HepG2 (cell line): ENCODE measurements around the gene FAM228B.

Source experiments
- MIER3 ChIP-seq: IDR thresholded peaks from 2 replicates; pipeline ENCODE4 v1.6.1; 2016; ENCODE audit warnings: missing compliant biosample characterization, borderline replicate concordance
- POLR2A ChIP-seq, 2 experiments: IDR thresholded peaks; 2 replicates each; pipeline ENCODE4 v1.6.1; 2011; ENCODE audit warnings: low read depth in 2 of 2, low read length in 2 of 2, mild to moderate bottlenecking in 1 of 2, moderate library complexity in 1 of 2; ENCODE audit not compliant: insufficient read depth in 1 of 2
- ZNF121 ChIP-seq: sonication (generic); formaldehyde crosslinking; IDR thresholded peaks from 2 replicates; pipeline ENCODE4 v1.5.0; 2020; ENCODE audit warnings: mild to moderate bottlenecking, missing genetic modification reagents
- ZNF572 ChIP-seq: sonication (generic); formaldehyde crosslinking; IDR thresholded peaks from 2 replicates; pipeline ENCODE4 v1.5.1; 2020; ENCODE audit warnings: mild to moderate bottlenecking, missing genetic modification reagents
- TF ChIP-seq, protein P1 (sequence below): IDR thresholded peaks from 2 replicates; pipeline ENCODE4 v1.6.1; 2012; ENCODE audit warnings: inconsistent platforms

DNA sequence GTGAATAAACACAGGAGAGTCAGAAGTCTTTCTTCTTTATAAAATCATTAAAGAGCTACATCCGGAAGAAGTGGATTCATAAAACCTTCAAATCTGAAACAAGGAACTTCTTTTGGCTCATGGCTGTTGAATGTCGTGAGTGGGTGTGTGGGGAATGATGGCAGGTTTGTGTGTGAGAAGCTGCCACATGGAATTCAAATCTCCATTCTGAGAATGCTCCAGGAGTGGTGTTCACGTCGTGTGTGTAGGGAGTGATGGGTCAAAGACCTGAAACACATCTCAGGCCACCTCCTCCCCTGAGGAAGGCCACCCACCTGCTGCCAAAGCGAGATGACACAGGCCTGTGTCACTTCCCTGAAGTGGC is 80.5 kb downstream of the FAM228B start:
- TF ChIP-seq ZNF121 (CRISPR knock-in tag), result no peak
- TF ChIP-seq, protein P1, sequence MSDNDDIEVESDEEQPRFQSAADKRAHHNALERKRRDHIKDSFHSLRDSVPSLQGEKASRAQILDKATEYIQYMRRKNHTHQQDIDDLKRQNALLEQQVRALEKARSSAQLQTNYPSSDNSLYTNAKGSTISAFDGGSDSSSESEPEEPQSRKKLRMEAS, result no peak
- TF ChIP-seq POLR2A (IDR thresholded peaks at IDR 0.05; ENCODE audit: insufficient read depth in 1 of 2, low read depth in 2 of 2, low read length in 2 of 2), result no peak
- no peak for TF ChIP-seq ZNF572
- no peak for TF ChIP-seq MIER3 (CRISPR knock-in tag)
